NT2/D1 (cell line): ENCODE data around the gene HRNR.

Source experiments
- DNase-seq: peaks from one replicate; pipeline ENCODE4 v3.0.0-alpha.2; 2011; ENCODE audit warnings: low read depth, low spot score
- H3K27me3 ChIP-seq: 2 replicates; pipeline ENCODE4 v1.6.0; 2011; ENCODE audit warnings: mild to moderate bottlenecking; ENCODE audit not compliant: insufficient read length, insufficient read depth
- H3K36me3 ChIP-seq: 2 replicates; pipeline ENCODE4 v1.6.1; 2011; ENCODE audit warnings: mild to moderate bottlenecking, low read length, mixed read lengths; ENCODE audit not compliant: insufficient read depth, insufficient read length
- H3K4me1 ChIP-seq: 2 replicates; pipeline ENCODE4 v1.5.1; 2011; ENCODE audit not compliant: insufficient read depth, insufficient read length
- H3K4me3 ChIP-seq: 2 replicates; pipeline ENCODE4 v1.5.1; 2011; ENCODE audit warnings: low read depth; ENCODE audit not compliant: insufficient read length
- H3K9ac ChIP-seq: 2 replicates; pipeline ENCODE4 v1.6.0; 2011; ENCODE audit warnings: low read depth; ENCODE audit not compliant: insufficient read length
- H3K9me3 ChIP-seq: 2 replicates; pipeline ENCODE4 v1.5.1; 2011; ENCODE audit warnings: mild to moderate bottlenecking, low read length; ENCODE audit not compliant: insufficient read depth
- SUZ12 ChIP-seq: IDR thresholded peaks from 2 replicates; pipeline ENCODE4 v1.6.1; 2011; ENCODE audit not compliant: insufficient read length, insufficient read depth; ENCODE audit errors: extremely low read depth
- YY1 ChIP-seq: IDR thresholded peaks from 2 replicates; pipeline ENCODE4 v1.6.1; 2011; ENCODE audit not compliant: insufficient read length, insufficient read depth
- ZNF274 ChIP-seq: IDR thresholded peaks from 2 replicates; pipeline ENCODE4 v1.6.1; 2011; ENCODE audit warnings: mild to moderate bottlenecking, low read depth, low read length

Gene HRNR

DNA sequence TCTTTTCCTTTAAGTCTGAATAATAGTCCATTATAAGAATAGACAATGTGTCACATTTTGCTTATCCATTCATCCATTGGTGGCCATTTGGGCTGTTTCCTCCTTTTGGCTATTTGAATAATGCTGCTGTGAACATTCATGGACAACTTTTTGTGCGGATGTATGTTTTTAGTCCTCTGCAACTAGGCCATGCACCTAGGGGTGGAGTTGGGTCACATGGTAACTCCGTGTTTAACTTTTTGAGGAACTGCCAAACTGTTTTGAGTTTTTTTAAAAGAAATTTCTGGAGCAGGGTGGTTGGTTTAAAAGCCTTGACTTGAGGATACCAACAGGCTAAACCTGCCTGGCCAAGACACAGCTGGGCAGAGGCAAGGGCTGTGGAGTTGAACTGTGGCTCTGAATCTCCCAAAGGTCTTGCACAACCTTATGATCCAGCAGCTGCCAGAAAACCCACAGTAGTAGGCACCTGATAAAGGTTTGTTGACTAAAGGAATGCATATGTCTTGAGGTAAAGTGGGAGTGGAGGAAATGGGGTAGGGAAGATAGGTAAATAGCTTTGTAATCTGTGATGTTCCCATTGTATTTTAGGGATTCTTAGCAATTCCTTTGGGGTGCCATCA, 59.4 kb downstream of the HRNR start:
- Histone ChIP-seq H3K27me3 (no peaks in the 10 kb centered on the region), H3K36me3 (no peaks in the 10 kb centered on the region), H3K4me1 (no peaks in the 10 kb centered on the region), H3K4me3 (no peak overlapping the region), H3K9me3 (no peaks in the 10 kb centered on the region), H3K9ac (no peak overlapping the region)
- no peak for TF ChIP-seq YY1
- TF ChIP-seq SUZ12, result no peak
- no peak for TF ChIP-seq ZNF274
- DNase-seq, result no peak

- DNase-seq, result no peak
- Histone ChIP-seq H3K9ac (no peak overlapping the region), H3K27me3 (no peaks in the 10 kb centered on the region), H3K4me3 (no peak overlapping the region), H3K9me3 (no peaks in the 10 kb centered on the region), H3K4me1 (no peaks in the 10 kb centered on the region), H3K36me3 (no peaks in the 10 kb centered on the region)
- TF ChIP-seq ZNF274, result no peak
Observed at GRCh38 chr1:152162792-152163463, 61.1 kb downstream of the HRNR start.
